Trophoblast cell (in vitro differentiated cells and primary cell): ENCODE data around the gene C12orf42.

Experiments used
- DNase-seq, 2 donors: peaks; one replicate each; pipeline ENCODE4 v3.0.0-alpha.2; 2016
- H2AFZ ChIP-seq: 2 replicates; pipeline ENCODE4 v1.6.1; 2013; ENCODE audit warnings: low read length, moderate library complexity, mild to moderate bottlenecking; ENCODE audit not compliant: insufficient read depth, poor library complexity
- H2AK5ac ChIP-seq: 2 replicates; pipeline ENCODE4 v1.6.1; 2013; ENCODE audit warnings: mild to moderate bottlenecking, low read length
- H2BK120ac ChIP-seq: 2 replicates; pipeline ENCODE4 v1.6.1; 2013; ENCODE audit warnings: low read length, mild to moderate bottlenecking, moderate library complexity; ENCODE audit not compliant: insufficient read depth, poor library complexity
- H2BK12ac ChIP-seq: 2 replicates; pipeline ENCODE4 v1.6.1; 2013; ENCODE audit warnings: mild to moderate bottlenecking, low read length, moderate library complexity
- H2BK5ac ChIP-seq: 2 replicates; pipeline ENCODE4 v1.6.1; 2013; ENCODE audit warnings: low read length, low read depth, moderate library complexity, mild to moderate bottlenecking; ENCODE audit not compliant: poor library complexity
- H3K14ac ChIP-seq: 2 replicates; pipeline ENCODE4 v1.6.1; 2013; ENCODE audit warnings: mild to moderate bottlenecking, low read length
- H3K18ac ChIP-seq: 2 replicates; pipeline ENCODE4 v1.6.1; 2013; ENCODE audit warnings: mild to moderate bottlenecking, low read length
- H3K23ac ChIP-seq: 2 replicates; pipeline ENCODE4 v1.6.1; 2013; ENCODE audit warnings: low read length
- H3K27ac ChIP-seq: 2 replicates; pipeline ENCODE4 v1.5.1; 2013; ENCODE audit warnings: low read depth, mild to moderate bottlenecking, inconsistent platforms, low read length, moderate library complexity
- H3K27me3 ChIP-seq: 2 replicates; pipeline ENCODE4 v1.6.1; 2013; ENCODE audit warnings: inconsistent platforms, mild to moderate bottlenecking, low read length, moderate library complexity; ENCODE audit not compliant: insufficient read depth
- H3K36me3 ChIP-seq, 2 experiments: 1 replicate in 1 of 2; 2 replicates in 1 of 2; pipeline ENCODE4 v1.6.1; 2013; ENCODE audit warnings: low read length in 2 of 2, mild to moderate bottlenecking in 2 of 2, moderate library complexity in 1 of 2; ENCODE audit not compliant: insufficient read depth in 2 of 2, control insufficient read depth in 1 of 2
- H3K4ac ChIP-seq: 2 replicates; pipeline ENCODE4 v1.6.1; 2013; ENCODE audit warnings: low read depth, mild to moderate bottlenecking, low read length, moderate library complexity
- H3K4me1 ChIP-seq, 2 experiments: 1 replicate in 1 of 2; 2 replicates in 1 of 2; pipeline ENCODE4 v1.6.1; 2013; ENCODE audit warnings: low read length in 2 of 2, mild to moderate bottlenecking in 2 of 2, moderate library complexity in 1 of 2; ENCODE audit not compliant: insufficient read depth in 2 of 2, control insufficient read depth in 1 of 2
- H3K4me2 ChIP-seq: 2 replicates; pipeline ENCODE4 v1.6.1; 2013; ENCODE audit warnings: inconsistent platforms, mild to moderate bottlenecking, low read length, moderate library complexity
- H3K4me3 ChIP-seq: 2 replicates; pipeline ENCODE4 v1.5.1; 2013; ENCODE audit warnings: mild to moderate bottlenecking, low read depth, low read length, inconsistent platforms
- H3K79me1 ChIP-seq: one replicate; pipeline ENCODE4 v1.6.1; 2013; ENCODE audit warnings: low read length
- H3K79me2 ChIP-seq: 2 replicates; pipeline ENCODE4 v1.6.1; 2013; ENCODE audit warnings: low read length, mild to moderate bottlenecking; ENCODE audit not compliant: control insufficient read depth, insufficient read depth, poor library complexity
- H3K9ac ChIP-seq: 2 replicates; pipeline ENCODE4 v1.6.1; 2013; ENCODE audit warnings: mild to moderate bottlenecking, low read length
- H3K9me3 ChIP-seq: 2 replicates; pipeline ENCODE4 v1.6.1; 2013; ENCODE audit warnings: low read depth, mild to moderate bottlenecking, control low read depth, inconsistent platforms, low read length; ENCODE audit not compliant: insufficient read depth
- H4K12ac ChIP-seq: 2 replicates; pipeline ENCODE4 v1.6.1; 2013; ENCODE audit warnings: low read depth, mild to moderate bottlenecking, low read length, moderate library complexity
- H4K8ac ChIP-seq: 2 replicates; pipeline ENCODE4 v1.6.1; 2013; ENCODE audit warnings: low read depth, mild to moderate bottlenecking, low read length, moderate library complexity
- H4K91ac ChIP-seq: one replicate; pipeline ENCODE4 v1.6.1; 2013; ENCODE audit warnings: low read depth, mild to moderate bottlenecking, low read length, moderate library complexity
- WGBS: extraction: QIAGEN DNeasy Blood & Tissue Kit; methylation state at CpG from one replicate; pipeline ENCODE4 v1.1.7; 2013; ENCODE audit warnings: missing lambda C conversion rate; ENCODE audit not compliant: insufficient read length, insufficient coverage; ENCODE audit errors: extremely low coverage; 5-methylcytosine and 5-hydroxymethylcytosine counted together

The C12orf42 gene

DNA sequence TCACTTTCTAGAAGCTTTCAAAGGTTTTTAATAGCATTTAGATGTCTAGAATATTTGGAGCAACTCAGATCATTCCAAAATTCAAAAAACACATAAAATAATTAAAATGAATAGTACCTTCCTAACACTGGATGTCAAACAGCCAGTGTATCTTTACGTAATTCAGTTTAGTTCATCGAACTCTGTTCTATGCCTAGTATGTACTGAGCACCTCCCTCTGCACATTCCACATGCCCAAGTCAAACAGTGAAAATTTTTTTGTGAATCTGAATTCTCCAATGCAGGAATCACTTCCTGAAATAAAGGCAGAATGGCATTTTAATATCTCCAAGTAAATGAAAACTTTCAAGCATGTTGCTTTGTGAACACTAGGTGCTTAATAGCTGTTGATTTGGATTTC is 192.3 kb downstream of the C12orf42 start:
- Histone ChIP-seq H3K27ac (no peak overlapping the region), H3K9ac (no peak overlapping the region), H2BK120ac (no peak overlapping the region), H3K4me1 (no peaks in the 10 kb centered on the region), H3K79me2 (no peaks in the 10 kb centered on the region), H3K4me3 (no peak overlapping the region), H3K14ac (no peak overlapping the region), H3K9me3 (no peaks in the 10 kb centered on the region), H2BK12ac (no peak overlapping the region), H3K18ac (no peak overlapping the region), H2BK5ac (no peak overlapping the region), H2AFZ (no peak overlapping the region), H3K27me3 (peaks cover 7% of the 10 kb centered on the region), H3K23ac (no peak overlapping the region), H3K4ac (no peak overlapping the region), H3K79me1 (no peaks in the 10 kb centered on the region), H2AK5ac (no peak overlapping the region), H4K8ac (no peak overlapping the region), H4K12ac (no peak overlapping the region), H3K36me3 (no peaks in the 10 kb centered on the region), H3K4me2 (no peak overlapping the region), H4K91ac (no peak overlapping the region)
- no peak for DNase-seq
- no CpG with 5 or more reads among the region's 2 CpGs for WGBS

DNA sequence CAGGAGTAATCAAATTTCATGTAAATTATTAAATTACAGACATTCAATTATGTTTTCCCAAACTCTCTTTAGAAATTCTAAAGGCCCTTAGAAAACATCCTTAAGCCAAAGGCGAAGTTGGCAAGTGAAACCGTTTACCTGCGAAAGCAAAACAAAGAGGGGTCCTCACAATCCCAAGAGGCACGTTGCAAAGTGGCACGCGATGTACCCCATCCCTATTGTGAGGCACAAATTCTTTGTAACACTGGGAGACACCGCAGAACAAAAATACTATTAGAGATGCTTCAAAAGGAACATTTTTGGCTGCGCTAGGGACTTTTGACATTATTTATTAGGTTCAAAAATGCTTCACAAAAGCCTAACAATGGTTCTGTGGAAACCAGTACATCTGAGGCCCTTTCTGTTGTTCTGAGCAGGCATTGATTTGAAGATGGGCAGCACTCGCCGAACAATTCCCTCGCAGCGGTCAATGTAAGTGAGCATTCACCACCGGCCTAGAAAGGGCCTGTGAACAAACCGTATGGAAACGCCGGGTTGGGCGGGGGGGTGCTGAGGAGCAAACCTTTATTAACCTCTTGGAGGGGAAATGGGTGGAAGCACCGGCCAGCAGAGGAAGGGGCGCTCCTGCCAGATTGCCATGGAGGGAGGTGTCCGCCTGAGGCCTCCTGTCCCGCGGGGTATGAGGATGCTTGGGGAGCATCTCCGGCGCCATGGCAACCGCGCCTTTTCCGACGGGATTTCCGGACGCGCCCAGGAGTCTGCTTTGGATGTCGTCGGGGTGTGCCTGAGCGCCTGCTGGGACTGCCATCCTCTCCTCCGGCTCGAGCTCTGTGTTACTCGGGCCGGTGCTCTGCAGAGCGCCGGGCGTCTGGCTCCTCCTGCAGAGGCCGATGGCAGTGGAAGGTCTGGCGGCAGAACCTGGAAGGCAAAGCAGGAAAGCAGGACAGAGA is 193.9 kb downstream of the C12orf42 start:
- WGBS: no CpG with 5 or more reads among the region's 43 CpGs
- H2AFZ ChIP-seq: no peak overlapping the region
- no peak for DNase-seq

DNA sequence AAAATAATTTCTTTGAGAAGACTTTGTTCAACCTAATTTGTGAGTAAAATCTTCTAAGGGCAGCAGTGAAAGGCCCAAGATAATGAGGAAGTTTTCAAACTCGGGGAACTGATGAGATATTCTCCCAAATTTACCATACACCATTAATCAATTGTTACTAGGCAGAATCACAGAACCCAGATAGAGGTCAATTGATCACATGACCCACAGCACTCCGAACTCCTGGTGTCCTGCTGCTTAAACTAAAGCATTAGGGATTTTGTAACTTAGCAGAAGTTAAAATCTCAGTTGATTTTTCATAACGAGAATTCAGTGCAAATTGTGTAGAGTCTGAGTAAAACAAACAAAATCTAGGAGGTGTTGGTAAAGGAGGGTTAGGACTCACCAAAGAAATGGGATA is 207.8 kb downstream of the C12orf42 start:
- no peak overlapping the region for H2AFZ ChIP-seq
- no peaks in the 10 kb centered on the region for H3K4me1 ChIP-seq
- no peak overlapping the region for H2BK120ac ChIP-seq
- no peak overlapping the region for H4K8ac ChIP-seq
- H3K27ac ChIP-seq: no peak overlapping the region
- no peaks in the 10 kb centered on the region for H3K9me3 ChIP-seq
- H3K4ac ChIP-seq: no peak overlapping the region
- no peaks in the 10 kb centered on the region for H3K79me1 ChIP-seq
- no peaks in the 10 kb centered on the region for H3K27me3 ChIP-seq
- no peak overlapping the region for H3K18ac ChIP-seq
- no peak overlapping the region for H3K23ac ChIP-seq
- no peak overlapping the region for H4K12ac ChIP-seq
- no peak overlapping the region for H3K9ac ChIP-seq
- H2AK5ac ChIP-seq: no peak overlapping the region
- no peak overlapping the region for H2BK5ac ChIP-seq
- DNase-seq: no peak
- no peak overlapping the region for H4K91ac ChIP-seq
- no peak overlapping the region for H3K4me2 ChIP-seq
- H2BK12ac ChIP-seq: no peak overlapping the region
- H3K79me2 ChIP-seq: no peaks in the 10 kb centered on the region
- WGBS: no CpG with 5 or more reads among the region's 3 CpGs
- H3K14ac ChIP-seq: no peak overlapping the region
- H3K4me3 ChIP-seq: no peak overlapping the region
- no peaks in the 10 kb centered on the region for H3K36me3 ChIP-seq

More for the DNA sequence above, 193.9 kb downstream of the C12orf42 start:
- H3K9ac ChIP-seq: no peak overlapping the region
- no peak overlapping the region for H3K4ac ChIP-seq
- H3K14ac ChIP-seq: no peak overlapping the region
- H2BK5ac ChIP-seq: no peak overlapping the region
- no peaks in the 10 kb centered on the region for H3K9me3 ChIP-seq
- no peak overlapping the region for H2BK120ac ChIP-seq
- H3K4me2 ChIP-seq: no peak overlapping the region
- no peak overlapping the region for H2AK5ac ChIP-seq
- no peak overlapping the region for H4K8ac ChIP-seq
- no peak overlapping the region for H3K23ac ChIP-seq
- H3K79me1 ChIP-seq: no peaks in the 10 kb centered on the region
- H4K91ac ChIP-seq: no peak overlapping the region
- no peaks in the 10 kb centered on the region for H3K36me3 ChIP-seq
- no peaks in the 10 kb centered on the region for H3K79me2 ChIP-seq
- no peak overlapping the region for H3K18ac ChIP-seq
- H3K4me3 ChIP-seq: no peak overlapping the region
- H4K12ac ChIP-seq: no peak overlapping the region
- H3K27me3 ChIP-seq: peaks cover 7% of the 10 kb centered on the region
- no peak overlapping the region for H3K27ac ChIP-seq
- H3K4me1 ChIP-seq: no peaks in the 10 kb centered on the region
- H2BK12ac ChIP-seq: no peak overlapping the region

DNA sequence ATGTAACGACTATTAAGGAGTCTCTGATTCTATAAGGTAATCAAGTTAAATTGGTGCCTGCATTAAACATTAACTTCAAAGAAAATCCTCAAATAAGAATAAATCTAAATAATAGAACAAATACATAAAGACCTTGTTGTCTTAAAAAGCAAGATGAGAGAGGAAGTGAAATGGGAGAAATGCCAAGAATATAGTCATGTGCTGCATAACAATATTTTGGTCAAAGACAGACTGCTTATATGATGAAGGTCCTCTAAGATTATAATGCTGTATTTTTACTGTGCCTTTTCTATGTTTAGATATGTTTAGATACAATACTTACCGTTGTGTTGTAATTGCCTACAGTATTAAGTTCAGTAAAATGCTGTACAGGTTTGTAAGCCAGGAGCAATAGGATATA is 213.6 kb downstream of the C12orf42 start:
- H3K4me3 ChIP-seq: no peak overlapping the region
- no peak overlapping the region for H4K12ac ChIP-seq
- H2BK120ac ChIP-seq: no peak overlapping the region
- no peaks in the 10 kb centered on the region for H3K79me2 ChIP-seq
- no peak overlapping the region for H2BK12ac ChIP-seq
- no peak overlapping the region for H2AK5ac ChIP-seq
- no peak overlapping the region for H3K27ac ChIP-seq
- no peak for DNase-seq
- no peak overlapping the region for H3K23ac ChIP-seq
- no peak overlapping the region for H3K4me2 ChIP-seq
- H4K91ac ChIP-seq: no peak overlapping the region
- H3K9ac ChIP-seq: no peak overlapping the region
- no peak overlapping the region for H2BK5ac ChIP-seq
- no peak overlapping the region for H2AFZ ChIP-seq
- no peak overlapping the region for H3K18ac ChIP-seq
- H3K4me1 ChIP-seq: no peaks in the 10 kb centered on the region
- H4K8ac ChIP-seq: no peak overlapping the region
- no peak overlapping the region for H3K4ac ChIP-seq
- H3K36me3 ChIP-seq: no peaks in the 10 kb centered on the region
- WGBS: no CpG with 5 or more reads among the region's 2 CpGs
- no peaks in the 10 kb centered on the region for H3K9me3 ChIP-seq
- no peaks in the 10 kb centered on the region for H3K27me3 ChIP-seq
- no peak overlapping the region for H3K14ac ChIP-seq
- H3K79me1 ChIP-seq: no peaks in the 10 kb centered on the region
